Activated CD8-positive, alpha-beta T cell treated with anti-CD3 and anti-CD28 coated beads for 36 hours (primary cell): Measurements from ENCODE around the gene GLRX5. TPM values are rescaled to one million over a fixed set of nuclear protein-coding genes. Genes with fewer than 3 reads are reported as not detected.

ENCODE experiments used
- ATAC-seq: fragments of 200-7000 bp; cut with Tn5 transposase; one replicate; pipeline ENCODE4 v1.10.0; 2021; ENCODE audit warnings: mild to moderate bottlenecking, moderate library complexity
- CTCF ChIA-PET: fragments of 350-600 bp; sonication (Branson Sonifier 250); formaldehyde crosslinking; loops from one replicate; lab custom pipeline; 2021; ENCODE audit warnings: antibody characterized with exemption; lab: Charles Lee
- POLR2A ChIA-PET: fragments of 350-600 bp; sonication (Branson Sonifier 250); formaldehyde crosslinking; loops from one replicate; lab custom pipeline; 2021; ENCODE audit warnings: antibody characterized with exemption; lab: Charles Lee
- DNase-seq: peaks from one replicate; pipeline ENCODE4 v3.0.0-alpha.2; 2020
- H3K27ac Mint-ChIP-seq: one replicate; pipeline ENCODE4 v1.8.0; 2021; ENCODE audit warnings: mild to moderate bottlenecking, mixed read lengths
- H3K27me3 Mint-ChIP-seq: one replicate; pipeline ENCODE4 v1.8.0; 2021; ENCODE audit warnings: mixed read lengths
- H3K36me3 Mint-ChIP-seq: one replicate; pipeline ENCODE4 v1.8.0; 2021; ENCODE audit warnings: low read depth, mixed read lengths
- H3K4me1 Mint-ChIP-seq: one replicate; pipeline ENCODE4 v1.8.0; 2021; ENCODE audit warnings: low read depth, mixed read lengths
- H3K4me3 Mint-ChIP-seq: one replicate; pipeline ENCODE4 v1.8.0; 2021; ENCODE audit warnings: mild to moderate bottlenecking, moderate library complexity, mixed read lengths
- H3K9me3 Mint-ChIP-seq: one replicate; pipeline ENCODE4 v1.8.0; 2021; ENCODE audit warnings: mixed read lengths
- intact Hi-C: fragments of 100-400 bp; cut with micrococcal nuclease; formaldehyde crosslinking; loops from one replicate; pipeline ENCODE4 v1.10.0; 2022
- total RNA-seq, 2 experiments: library from RNA; stranded (reverse); gene quantifications; one replicate each; pipeline ENCODE4 v1.2.3, GENCODE V29; 2021
- TF ChIP-seq, protein P1 (sequence below): fragments of 200-600 bp; IDR thresholded peaks from one replicate; pipeline ENCODE4 v1.8.0; 2022; ENCODE audit warnings: antibody characterized with exemption, mild to moderate bottlenecking

The GLRX5 gene
- total RNA-seq, 2 experiments from 2014 or later: 47.3 to 47.8 TPM

DNA sequence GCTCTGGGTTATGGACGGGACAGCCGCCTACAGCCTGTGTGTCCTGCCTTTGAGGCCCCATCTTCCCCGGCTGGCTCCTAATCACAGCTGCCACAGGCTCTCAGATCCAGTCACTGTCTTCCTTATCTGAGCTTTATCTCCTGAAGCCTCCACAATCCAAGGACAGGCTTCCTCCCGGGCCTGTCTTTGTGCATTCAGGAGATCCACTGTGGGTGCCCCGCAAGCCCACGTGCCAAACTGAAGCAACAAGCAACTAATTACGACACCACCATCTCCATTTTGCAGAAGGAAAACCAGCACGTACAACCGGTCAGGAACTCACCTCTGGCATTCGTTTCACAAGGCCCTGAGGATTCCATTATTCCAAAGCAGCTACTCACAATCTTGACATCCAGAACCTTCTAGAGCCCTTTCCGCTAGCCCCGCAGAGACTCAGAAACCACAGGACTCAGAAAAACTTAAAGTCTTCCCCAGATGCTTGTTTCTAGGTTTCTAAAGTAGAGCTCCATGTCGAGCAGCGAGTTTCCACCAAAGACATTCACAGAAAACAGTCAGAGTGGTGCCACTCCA, 32.4 kb upstream of the GLRX5 start:
- DNase-seq (no peak), ATAC-seq (no peak)
- H3K36me3 Mint-ChIP-seq: peaks cover 45% of the 10 kb centered on the region
- ChIA-PET POLR2A (interaction anchor here (0.5 to 2.1 kb wide), 6 partner anchors 8 to 670 kb away, joined by 3 to 6 read pairs (median 3); partner anchors contain the start of gene SYNE3), CTCF (interaction anchor here (2.6 kb wide), 1 partner anchor 25 kb away, joined by 9 read pairs; no protein-coding TSS in a partner anchor)
- H3K4me3 Mint-ChIP-seq: no peak overlapping the region
- intact Hi-C loops: no loop called here
- TF ChIP-seq, protein P1, sequence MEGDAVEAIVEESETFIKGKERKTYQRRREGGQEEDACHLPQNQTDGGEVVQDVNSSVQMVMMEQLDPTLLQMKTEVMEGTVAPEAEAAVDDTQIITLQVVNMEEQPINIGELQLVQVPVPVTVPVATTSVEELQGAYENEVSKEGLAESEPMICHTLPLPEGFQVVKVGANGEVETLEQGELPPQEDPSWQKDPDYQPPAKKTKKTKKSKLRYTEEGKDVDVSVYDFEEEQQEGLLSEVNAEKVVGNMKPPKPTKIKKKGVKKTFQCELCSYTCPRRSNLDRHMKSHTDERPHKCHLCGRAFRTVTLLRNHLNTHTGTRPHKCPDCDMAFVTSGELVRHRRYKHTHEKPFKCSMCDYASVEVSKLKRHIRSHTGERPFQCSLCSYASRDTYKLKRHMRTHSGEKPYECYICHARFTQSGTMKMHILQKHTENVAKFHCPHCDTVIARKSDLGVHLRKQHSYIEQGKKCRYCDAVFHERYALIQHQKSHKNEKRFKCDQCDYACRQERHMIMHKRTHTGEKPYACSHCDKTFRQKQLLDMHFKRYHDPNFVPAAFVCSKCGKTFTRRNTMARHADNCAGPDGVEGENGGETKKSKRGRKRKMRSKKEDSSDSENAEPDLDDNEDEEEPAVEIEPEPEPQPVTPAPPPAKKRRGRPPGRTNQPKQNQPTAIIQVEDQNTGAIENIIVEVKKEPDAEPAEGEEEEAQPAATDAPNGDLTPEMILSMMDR: no peak
- no peak overlapping the region for H3K27ac Mint-ChIP-seq
- no peaks in the 10 kb centered on the region for H3K9me3 Mint-ChIP-seq
- H3K27me3 Mint-ChIP-seq: no peaks in the 10 kb centered on the region
- H3K4me1 Mint-ChIP-seq: peaks cover 63% of the 10 kb centered on the region

DNA sequence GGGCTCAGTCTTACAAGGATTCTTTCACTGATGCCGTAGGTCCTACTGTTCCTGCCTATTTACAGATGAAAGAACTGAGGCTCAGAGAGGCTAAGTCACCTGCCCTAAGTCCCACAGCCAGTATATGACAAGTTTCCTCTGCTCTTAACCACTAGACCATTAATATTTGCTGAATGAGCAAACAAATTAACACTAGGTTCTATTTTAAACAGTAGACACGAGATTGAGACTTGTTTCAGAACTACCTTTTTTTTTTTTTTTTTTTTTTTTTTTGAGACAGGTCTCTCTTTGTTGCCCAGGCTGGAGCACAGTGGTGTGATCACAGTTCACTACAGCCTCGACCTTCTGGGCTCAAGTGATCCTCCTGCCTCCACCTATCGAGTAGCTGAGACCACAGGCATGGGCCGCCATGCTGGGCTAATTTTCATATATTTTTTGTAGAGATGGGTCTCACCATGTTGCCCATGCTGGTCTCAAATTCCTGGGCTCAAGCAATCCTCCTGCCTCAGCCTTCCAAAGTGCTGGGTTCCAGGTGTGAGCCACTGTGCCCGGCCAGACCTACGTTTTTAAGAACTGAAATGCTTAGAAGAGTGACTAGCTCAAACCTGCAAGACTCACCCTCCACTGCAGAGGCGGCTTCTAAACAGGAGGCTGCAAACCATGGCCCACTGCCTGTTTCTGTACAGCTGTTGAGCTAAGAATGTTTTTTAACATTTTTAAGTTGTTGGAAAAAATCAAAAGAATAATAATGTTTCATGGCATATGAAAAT, 31.3 kb upstream of the GLRX5 start:
- H3K27me3 Mint-ChIP-seq: no peaks in the 10 kb centered on the region
- H3K9me3 Mint-ChIP-seq: no peaks in the 10 kb centered on the region
- intact Hi-C loops: no loop called here
- DNase-seq (no peak), ATAC-seq (no peak)
- TF ChIP-seq, protein P1: no peak
- no peak overlapping the region for H3K4me3 Mint-ChIP-seq
- peaks cover 73% of the 10 kb centered on the region for H3K4me1 Mint-ChIP-seq
- ChIA-PET POLR2A (interaction anchor here (0.8 to 4.0 kb wide), 4 partner anchors 12 to 24 kb away, joined by 3 to 24 read pairs (median 8); partner anchors contain the start of gene SYNE3), CTCF (interaction anchor here (1.0 to 2.6 kb wide), 5 partner anchors 11 to 61 kb away, joined by 3 to 9 read pairs (median 3); no protein-coding TSS in a partner anchor)
- no peak overlapping the region for H3K27ac Mint-ChIP-seq
- peaks cover 53% of the 10 kb centered on the region for H3K36me3 Mint-ChIP-seq

DNA sequence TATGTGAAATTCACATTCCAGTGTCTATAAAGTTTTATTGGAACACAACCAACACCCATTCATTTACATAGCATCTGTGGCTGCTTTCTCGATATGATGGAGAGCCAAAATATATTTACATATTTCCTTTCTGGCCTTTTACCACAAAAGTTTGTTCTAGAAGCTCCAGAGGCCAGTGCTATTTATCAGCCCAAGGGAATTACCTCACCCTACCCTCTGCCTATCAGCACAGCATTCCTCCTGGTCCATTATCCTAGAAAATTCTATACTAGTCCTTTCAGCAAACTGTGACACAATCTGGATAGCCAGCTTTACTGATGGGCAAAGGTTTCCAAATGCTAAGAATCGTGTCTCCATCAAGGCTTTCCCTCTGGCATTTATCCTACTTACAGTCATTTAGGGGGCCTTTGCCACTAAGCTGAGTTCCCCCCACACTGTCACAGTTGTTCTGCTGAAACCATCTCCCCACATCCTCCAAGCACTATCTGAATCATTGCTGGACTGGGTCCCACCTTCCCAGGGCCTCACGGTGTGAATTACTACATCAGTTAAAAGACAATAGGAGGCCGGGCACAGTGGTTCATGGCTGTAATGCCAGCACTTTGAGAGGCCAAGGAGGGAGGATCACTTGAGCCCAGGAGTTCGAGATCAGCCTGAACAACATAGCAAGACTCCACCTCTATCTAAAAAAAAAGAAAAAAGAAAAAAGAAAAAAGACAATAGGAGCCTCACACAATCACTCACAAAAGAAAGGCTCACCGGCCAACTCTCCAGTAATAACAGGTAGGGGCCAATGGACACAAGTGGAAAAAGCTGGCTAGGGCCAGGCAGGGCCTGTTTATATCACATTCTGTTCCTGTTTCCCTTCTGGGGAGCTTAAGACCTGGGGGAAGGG, 30.5 kb upstream of the GLRX5 start:
- H3K36me3 Mint-ChIP-seq: peaks cover 53% of the 10 kb centered on the region
- ChIA-PET POLR2A (interaction anchor here (0.8 to 4.0 kb wide), 6 partner anchors 12 to 40 kb away, joined by 3 to 24 read pairs (median 5); partner anchors contain the start of gene SYNE3), CTCF (interaction anchor here (0.6 to 2.6 kb wide), 7 partner anchors 10 to 815 kb away, joined by 3 to 9 read pairs (median 3); partner anchors contain the start of gene SYNE3)
- DNase-seq: peak; percentile 72
- peak overlapping the region; percentile 43 for H3K4me3 Mint-ChIP-seq
- no peaks in the 10 kb centered on the region for H3K27me3 Mint-ChIP-seq
- no peaks in the 10 kb centered on the region for H3K9me3 Mint-ChIP-seq
- TF ChIP-seq, protein P1: no peak
- H3K27ac Mint-ChIP-seq: peak overlapping the region; percentile 86
- ATAC-seq: peak; percentile 88
- peaks cover 71% of the 10 kb centered on the region for H3K4me1 Mint-ChIP-seq
- intact Hi-C loops: no loop called here

DNA sequence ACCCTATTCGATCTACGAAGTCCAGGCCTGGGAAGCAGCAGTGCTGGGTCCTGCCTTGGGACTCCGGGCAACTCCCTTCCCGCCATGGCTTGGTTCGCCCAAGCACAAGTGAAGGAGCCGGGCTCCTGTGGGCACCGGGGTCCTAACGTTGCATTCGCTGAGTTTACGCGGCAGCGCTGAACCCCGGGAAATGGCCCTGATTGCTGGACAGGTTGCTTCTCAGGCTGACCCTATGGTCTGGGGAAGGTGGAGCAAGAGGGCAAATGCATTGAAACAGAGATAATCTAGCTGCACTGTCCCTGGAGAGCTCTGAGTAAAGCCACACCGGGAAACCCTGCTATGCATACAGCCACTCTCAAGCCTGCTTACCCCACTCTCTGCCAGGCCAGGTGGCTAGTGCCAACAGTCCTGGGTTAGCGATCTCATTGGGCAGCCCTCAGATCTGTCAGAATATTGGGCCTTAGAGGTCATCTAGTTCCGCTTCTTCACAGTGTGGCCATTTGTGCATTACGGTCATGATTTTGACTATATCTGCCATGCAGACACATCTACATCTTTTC, 29.7 kb upstream of the GLRX5 start:
- DNase-seq (no peak), ATAC-seq (no peak)
- Mint-ChIP-seq H3K27ac (peak overlapping the region; percentile 86), H3K9me3 (no peaks in the 10 kb centered on the region), H3K4me3 (no peak overlapping the region), H3K27me3 (no peaks in the 10 kb centered on the region), H3K36me3 (peaks cover 56% of the 10 kb centered on the region), H3K4me1 (peaks cover 70% of the 10 kb centered on the region)
- intact Hi-C loops: no loop called here
- TF ChIP-seq, protein P1: no peak
- ChIA-PET POLR2A (interaction anchor here (0.9 to 4.0 kb wide), 5 partner anchors 11 to 41 kb away, joined by 3 to 24 read pairs (median 7); partner anchors contain the start of gene SYNE3), CTCF (interaction anchor here (0.6 to 2.6 kb wide), 8 partner anchors 9 to 815 kb away, joined by 3 to 11 read pairs (median 5); partner anchors contain the start of gene SYNE3)
